GM19351 (cell line): Measurements from ENCODE around the gene CLCNKB.
"Not testable (repeated sequence)": the region's sequence is repeated elsewhere in the genome, so short reads cannot be mapped to it uniquely, and the experiment has no call there.

Experiments used
- ATAC-seq: cut with Tn5 transposase; IDR thresholded peaks from one replicate; pipeline ENCODE4 v1.9.1; 2021; ENCODE audit warnings: mild to moderate bottlenecking, moderate library complexity; ENCODE audit not compliant: unreplicated experiment

Gene CLCNKB

GRCh38 chr1:16043521-16043920 is at the start of gene CLCNKB:
TSS of gene CLCNKB (plus strand) at chr1:16043782. CDS start at chr1:16044493, 711 bp downstream.
- no peak for ATAC-seq

GRCh38 chr1:15994081-15994480 is 49.5 kb upstream of the CLCNKB start:
- no peak for ATAC-seq

GRCh38 chr1:15994590-15995351 is 48.8 kb upstream of the CLCNKB start:
- ATAC-seq: no peak

- ATAC-seq: no peak
Observed at GRCh38 chr1:15997076-15997585, 46.5 kb upstream of the CLCNKB start.

GRCh38 chr1:15997637-15998280 is 45.8 kb upstream of the CLCNKB start:
- no peak for ATAC-seq

GRCh38 chr1:15998929-15999328 is 44.7 kb upstream of the CLCNKB start:
- no peak for ATAC-seq

- ATAC-seq: not testable (repeated sequence)
Observed at GRCh38 chr1:16001274-16001673, 42.3 kb upstream of the CLCNKB start.

- no peak for ATAC-seq
Observed at GRCh38 chr1:16005597-16005996, 38.0 kb upstream of the CLCNKB start.

GRCh38 chr1:16006010-16006409 is 37.6 kb upstream of the CLCNKB start:
- no peak for ATAC-seq

GRCh38 chr1:16006552-16007485 is 36.8 kb upstream of the CLCNKB start:
- ATAC-seq: no peak

GRCh38 chr1:16007671-16008341 is 35.8 kb upstream of the CLCNKB start:
- ATAC-seq: no peak

GRCh38 chr1:16009030-16009460 is 34.5 kb upstream of the CLCNKB start:
- ATAC-seq: no peak

GRCh38 chr1:16009678-16010077 is 33.9 kb upstream of the CLCNKB start:
- ATAC-seq: no peak

GRCh38 chr1:16010837-16011236 is 32.7 kb upstream of the CLCNKB start:
- ATAC-seq: no peak

- ATAC-seq: no peak
Observed at GRCh38 chr1:16011936-16012589, 31.5 kb upstream of the CLCNKB start.

GRCh38 chr1:16012590-16013219 is 30.9 kb upstream of the CLCNKB start:
- ATAC-seq: no peak

- ATAC-seq: no peak
Observed at GRCh38 chr1:16013220-16013907, 30.2 kb upstream of the CLCNKB start.

GRCh38 chr1:16013908-16014258 is 29.7 kb upstream of the CLCNKB start:
- ATAC-seq: no peak
